ENCODE data around the gene CRAT. TPM values are rescaled to one million over a fixed set of nuclear protein-coding genes. Genes with fewer than 3 reads are reported as not detected.

CRAT gene
- total and polyA plus RNA-seq, 2 of the 4 experiments (the other 2 are of a cell fraction): 18.8 to 41.6 TPM

DNA sequence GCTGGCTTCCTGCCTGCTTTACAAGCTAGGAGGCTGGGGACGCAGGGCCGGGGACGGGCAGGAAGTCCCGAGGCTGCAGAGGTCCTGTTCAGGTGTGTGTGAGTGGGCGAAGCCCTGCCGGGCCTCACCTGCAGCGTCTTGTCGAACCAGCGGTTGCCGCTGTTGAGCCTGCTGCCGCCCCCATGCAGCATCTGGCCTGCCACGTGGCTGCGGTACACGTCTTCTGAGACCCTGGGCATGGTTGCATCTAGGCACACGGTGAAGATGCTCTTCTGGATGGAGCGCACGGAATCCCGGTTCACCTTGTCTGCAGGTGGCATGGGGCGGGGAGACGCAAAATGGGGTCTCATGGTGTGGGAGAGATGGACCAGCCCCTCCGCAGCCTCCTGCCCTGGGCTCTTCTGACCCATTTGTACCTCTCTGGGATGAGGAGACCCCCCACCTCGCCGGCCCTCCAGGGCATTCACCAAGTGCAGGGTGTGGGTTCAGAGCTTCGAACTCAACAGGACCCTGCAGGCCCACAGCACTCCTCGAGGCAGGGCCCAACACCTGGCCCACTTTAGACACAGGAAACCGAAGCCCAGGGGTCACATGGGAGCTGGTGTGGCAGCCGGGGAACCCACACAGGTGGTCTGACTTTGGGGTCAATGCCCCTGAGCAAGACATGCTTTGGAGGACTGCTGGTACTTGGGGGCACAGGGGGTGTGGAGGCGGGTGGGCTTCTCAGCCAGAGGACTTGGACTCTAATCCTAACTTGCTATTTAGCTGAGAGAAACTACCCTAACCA is 10.0 kb downstream of the CRAT start:
- ChIA-PET POLR2A (ENCODE audit: unreplicated experiment) (no interaction called here), CTCF (no interaction called here)
- H3K56ac ChIP-seq (ENCODE audit: extremely low read depth, insufficient read depth, low read length): no peak overlapping the region
- H2BK120ac ChIP-seq (ENCODE audit: low read depth, low read length): no peak overlapping the region
- no peak overlapping the region for H4K8ac ChIP-seq (ENCODE audit: low read depth in 2 of 2, low read length in 2 of 2)
- 61% methylated on average over 10 of the region's 28 CpGs; no CpG with 5 or more reads in 1 of the 2 experiments for WGBS, 2 experiments (ENCODE audit: extremely low coverage in 2 of 2, insufficient read length in 1 of 2)
- H2BK20ac ChIP-seq (ENCODE audit: low read depth, low read length): no peak overlapping the region
- H3K9ac ChIP-seq (ENCODE audit: low read depth, low read length): no peak overlapping the region
- no peaks in the 10 kb centered on the region for H4K20me1 ChIP-seq (ENCODE audit: insufficient read depth, low read length)
- DNase-seq: no peak
- no peak overlapping the region for H2AK9ac ChIP-seq (replicated peaks; ENCODE audit: low read depth, low read length, poor library complexity)
- H4K91ac ChIP-seq (ENCODE audit: insufficient read depth, low read depth, low read length): no peak overlapping the region
- no peaks in the 10 kb centered on the region for H3K4me1 ChIP-seq (ENCODE audit: control insufficient read depth, insufficient read depth, low read length)
- H2BK15ac ChIP-seq (ENCODE audit: low read depth, low read length): no peak overlapping the region
- H3K14ac ChIP-seq (replicated peaks; ENCODE audit: low read depth, low read length): no peak overlapping the region
- peaks cover 35% of the 10 kb centered on the region for H3K36me3 ChIP-seq (ENCODE audit: control insufficient read depth, insufficient read depth, low read length)
- H3K4me3 ChIP-seq (ENCODE audit: insufficient read depth, low read depth, low read length): no peak overlapping the region
- H3K4ac ChIP-seq (ENCODE audit: low read depth, low read length): no peak overlapping the region
- dilution Hi-C loops (cut with HindIII; ENCODE audit: low sequenced_read_pairs, unreplicated experiment): no loop called here
- in situ Hi-C loops (cut with MboI; ENCODE audit: low sequenced_read_pairs): no loop called here
- no peak overlapping the region for H3K27ac ChIP-seq (ENCODE audit: insufficient read depth, low read length)
- H2BK5ac ChIP-seq (ENCODE audit: low read depth, low read length, poor library complexity, severe bottlenecking): no peak overlapping the region
- BruUV-seq (replicated peaks): no TSS peak
- H3K4me2 ChIP-seq (ENCODE audit: low read depth, low read length): no peak overlapping the region
- no peak overlapping the region for H2AFZ ChIP-seq (replicated peaks; ENCODE audit: low read length, poor library complexity)
- intact Hi-C loops (cut with micrococcal nuclease): no loop called here
- H3K23ac ChIP-seq (ENCODE audit: low read depth, low read length): no peak overlapping the region
- no peak for ATAC-seq (ENCODE audit: low read depth)
- H3K27me3 ChIP-seq (ENCODE audit: control insufficient read depth, insufficient read depth, low read length): no peaks in the 10 kb centered on the region
- no peaks in the 10 kb centered on the region for H3K79me1 ChIP-seq (ENCODE audit: low read depth in 1 of 2, low read length in 2 of 2)
- TF ChIP-seq MAFK (IDR thresholded peaks at IDR 0.05; ENCODE audit: low read depth, low read length): no peak
- TF ChIP-seq ELK1 (IDR thresholded peaks at IDR 0.05; ENCODE audit: borderline replicate concordance, low read depth, low read length): no peak
- no peak for TF ChIP-seq CHD1 (IDR thresholded peaks at IDR 0.05; ENCODE audit: low read depth, low read length)
- no peak for TF ChIP-seq POLR2A (IDR thresholded peaks at IDR 0.05; ENCODE audit: low read depth, low read length)
- TF ChIP-seq NFE2L2 (IDR thresholded peaks at IDR 0.05; ENCODE audit: low read depth, low read length): no peak
- TF ChIP-seq USF2 (IDR thresholded peaks at IDR 0.05; ENCODE audit: low read depth, low read length): no peak
- TF ChIP-seq SMC3 (IDR thresholded peaks at IDR 0.05; ENCODE audit: low read depth, low read length): no peak
- TF ChIP-seq CEBPB (IDR thresholded peaks at IDR 0.05; ENCODE audit: low read depth, low read length): no peak
- no peak for TF ChIP-seq BHLHE40 (IDR thresholded peaks at IDR 0.05; ENCODE audit: low read depth, low read length)
- TF ChIP-seq, protein P1, sequence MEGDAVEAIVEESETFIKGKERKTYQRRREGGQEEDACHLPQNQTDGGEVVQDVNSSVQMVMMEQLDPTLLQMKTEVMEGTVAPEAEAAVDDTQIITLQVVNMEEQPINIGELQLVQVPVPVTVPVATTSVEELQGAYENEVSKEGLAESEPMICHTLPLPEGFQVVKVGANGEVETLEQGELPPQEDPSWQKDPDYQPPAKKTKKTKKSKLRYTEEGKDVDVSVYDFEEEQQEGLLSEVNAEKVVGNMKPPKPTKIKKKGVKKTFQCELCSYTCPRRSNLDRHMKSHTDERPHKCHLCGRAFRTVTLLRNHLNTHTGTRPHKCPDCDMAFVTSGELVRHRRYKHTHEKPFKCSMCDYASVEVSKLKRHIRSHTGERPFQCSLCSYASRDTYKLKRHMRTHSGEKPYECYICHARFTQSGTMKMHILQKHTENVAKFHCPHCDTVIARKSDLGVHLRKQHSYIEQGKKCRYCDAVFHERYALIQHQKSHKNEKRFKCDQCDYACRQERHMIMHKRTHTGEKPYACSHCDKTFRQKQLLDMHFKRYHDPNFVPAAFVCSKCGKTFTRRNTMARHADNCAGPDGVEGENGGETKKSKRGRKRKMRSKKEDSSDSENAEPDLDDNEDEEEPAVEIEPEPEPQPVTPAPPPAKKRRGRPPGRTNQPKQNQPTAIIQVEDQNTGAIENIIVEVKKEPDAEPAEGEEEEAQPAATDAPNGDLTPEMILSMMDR (conservative IDR thresholded peaks at IDR 0.05; ENCODE audit: low read depth, low read length): no peak
- no peak for TF ChIP-seq MXI1 (IDR thresholded peaks at IDR 0.05; ENCODE audit: borderline replicate concordance, low read depth, low read length)
- no peak for TF ChIP-seq RFX5 (IDR thresholded peaks at IDR 0.05; ENCODE audit: low read depth, low read length)
- TF ChIP-seq MAZ (IDR thresholded peaks at IDR 0.05; ENCODE audit: borderline replicate concordance, low read depth, low read length): no peak
- no peak for TF ChIP-seq RAD21 (IDR thresholded peaks at IDR 0.05; ENCODE audit: low read length)
- TF ChIP-seq FOS (IDR thresholded peaks at IDR 0.05; ENCODE audit: low read depth, low read length): no peak
- no peak for TF ChIP-seq RCOR1 (IDR thresholded peaks at IDR 0.05; ENCODE audit: insufficient replicate concordance, low read length)
- H4K5ac ChIP-seq (ENCODE audit: low read depth, low read length): no peak overlapping the region
- H3K9me1 ChIP-seq (ENCODE audit: insufficient read depth, low read length): no peaks in the 10 kb centered on the region
- no peak overlapping the region for H2AK5ac ChIP-seq (ENCODE audit: low read depth, low read length)
- no peak overlapping the region for H3K18ac ChIP-seq (ENCODE audit: low read depth, low read length)
- H3K9me3 ChIP-seq (ENCODE audit: control insufficient read depth, insufficient read depth, low read length): no peaks in the 10 kb centered on the region

All from IMR-90 (cell line).